ENCODE results near the gene CYP46A1. TPM values are rescaled to one million over a fixed set of nuclear protein-coding genes. Genes with fewer than 3 reads are reported as not detected.

Gene CYP46A1
- total RNA-seq, 3 donors from 2014 or later (not counting 1 experiment from before 2014, with no cell fraction given) = 0.09 to 0.45 (median 0.09) TPM

DNA sequence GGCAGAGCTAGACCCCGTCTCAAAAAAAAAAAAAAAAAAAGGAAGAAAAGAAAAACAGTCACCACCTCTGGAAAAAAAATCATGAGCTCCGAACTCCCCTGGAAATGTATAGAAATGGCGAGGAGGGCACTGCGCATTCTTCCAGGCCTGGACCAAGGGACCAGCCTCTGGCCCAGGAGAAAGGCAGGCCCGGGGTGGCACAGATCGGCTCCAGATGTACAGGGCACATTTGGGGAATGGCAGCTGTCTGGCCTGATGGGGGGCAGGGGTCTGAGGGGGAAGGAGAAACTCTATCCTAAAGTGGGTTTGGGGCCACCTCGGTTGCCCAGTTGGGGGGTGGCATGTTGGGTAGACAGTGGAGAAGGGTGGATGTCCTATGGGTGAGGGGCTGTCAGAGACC lies 63.1 kb downstream of the CYP46A1 start:
- intact Hi-C loops (cut with micrococcal nuclease) = no loop called here
- Mint-ChIP-seq H3K36me3 (no peaks in the 10 kb centered on the region), H3K4me3 (no peak overlapping the region), H3K9me3 (no peaks in the 10 kb centered on the region), H3K27ac (no peak overlapping the region), H3K4me1 (no peaks in the 10 kb centered on the region), H3K27me3 (ENCODE audit: low read depth in 2 of 2) (peaks cover 26 to 39% of the 10 kb centered on the region in 2 donors)
- ATAC-seq (no peak), DNase-seq (no peak)
- H3K9me3 ChIP-seq (ENCODE audit: control insufficient read depth, insufficient read depth, low read length) = no peaks in the 10 kb centered on the region
- no peak overlapping the region for H3K4me3 ChIP-seq (ENCODE audit: low read length)
- 66% methylated on average over 7 of the region's 7 CpGs for WGBS (ENCODE audit: insufficient coverage)
- TF ChIP-seq, protein P1, sequence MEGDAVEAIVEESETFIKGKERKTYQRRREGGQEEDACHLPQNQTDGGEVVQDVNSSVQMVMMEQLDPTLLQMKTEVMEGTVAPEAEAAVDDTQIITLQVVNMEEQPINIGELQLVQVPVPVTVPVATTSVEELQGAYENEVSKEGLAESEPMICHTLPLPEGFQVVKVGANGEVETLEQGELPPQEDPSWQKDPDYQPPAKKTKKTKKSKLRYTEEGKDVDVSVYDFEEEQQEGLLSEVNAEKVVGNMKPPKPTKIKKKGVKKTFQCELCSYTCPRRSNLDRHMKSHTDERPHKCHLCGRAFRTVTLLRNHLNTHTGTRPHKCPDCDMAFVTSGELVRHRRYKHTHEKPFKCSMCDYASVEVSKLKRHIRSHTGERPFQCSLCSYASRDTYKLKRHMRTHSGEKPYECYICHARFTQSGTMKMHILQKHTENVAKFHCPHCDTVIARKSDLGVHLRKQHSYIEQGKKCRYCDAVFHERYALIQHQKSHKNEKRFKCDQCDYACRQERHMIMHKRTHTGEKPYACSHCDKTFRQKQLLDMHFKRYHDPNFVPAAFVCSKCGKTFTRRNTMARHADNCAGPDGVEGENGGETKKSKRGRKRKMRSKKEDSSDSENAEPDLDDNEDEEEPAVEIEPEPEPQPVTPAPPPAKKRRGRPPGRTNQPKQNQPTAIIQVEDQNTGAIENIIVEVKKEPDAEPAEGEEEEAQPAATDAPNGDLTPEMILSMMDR (IDR thresholded peaks at IDR 0.05) = no peak
- no peak overlapping the region for H3K27ac ChIP-seq (ENCODE audit: low read length)
- H3K4me1 ChIP-seq (ENCODE audit: control insufficient read depth, insufficient read depth, low read length) = no peaks in the 10 kb centered on the region
- H3K36me3 ChIP-seq (ENCODE audit: control insufficient read depth, insufficient read depth, low read length) = no peaks in the 10 kb centered on the region
- peaks cover 2% of the 10 kb centered on the region for H3K27me3 ChIP-seq (ENCODE audit: control insufficient read depth, insufficient read depth, low read length)

DNA sequence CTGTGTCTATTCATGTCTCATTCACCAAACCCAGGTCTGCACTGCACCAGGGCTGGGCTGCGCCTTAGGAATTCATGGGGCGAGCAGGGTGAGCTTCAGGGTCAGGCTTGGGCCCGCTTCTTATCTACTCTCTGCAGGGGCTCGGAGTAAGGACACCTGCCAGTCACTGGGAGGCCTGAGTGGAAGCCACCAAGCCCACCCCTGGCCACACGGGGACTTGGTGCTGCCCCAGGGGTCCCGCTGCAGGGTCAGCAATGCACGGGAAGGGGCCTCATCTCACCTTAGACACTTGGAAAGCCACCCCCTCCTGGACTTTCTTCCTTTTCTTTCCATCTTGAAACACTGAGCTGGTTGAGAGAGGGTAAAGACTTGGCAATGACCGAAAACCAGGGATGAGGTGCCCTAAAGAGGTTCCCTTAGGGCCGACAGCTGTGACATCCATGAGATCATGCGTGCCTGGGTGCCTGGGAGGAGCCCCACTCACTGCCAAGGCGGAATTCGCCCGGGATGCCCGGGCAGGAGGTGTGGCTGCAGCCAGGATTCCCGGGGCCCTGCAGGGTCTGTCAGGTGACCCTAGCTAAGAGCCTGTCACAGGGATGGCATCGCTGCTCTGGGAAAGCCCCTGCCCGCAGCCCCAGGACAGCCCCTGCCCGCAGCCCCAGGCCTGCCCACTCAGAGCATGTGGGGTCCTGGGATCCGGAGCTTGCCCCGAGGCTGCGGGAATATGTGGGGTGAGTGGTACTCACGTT lies 63.7 kb downstream of the CYP46A1 start:
- Histone ChIP-seq H3K9me3 (ENCODE audit: control insufficient read depth, insufficient read depth, low read length) (no peaks in the 10 kb centered on the region), H3K27ac (ENCODE audit: low read length) (no peak overlapping the region), H3K36me3 (ENCODE audit: control insufficient read depth, insufficient read depth, low read length) (no peaks in the 10 kb centered on the region), H3K4me3 (ENCODE audit: low read length) (no peak overlapping the region), H3K4me1 (ENCODE audit: control insufficient read depth, insufficient read depth, low read length) (peaks cover 4% of the 10 kb centered on the region), H3K27me3 (ENCODE audit: control insufficient read depth, insufficient read depth, low read length) (peaks cover 4% of the 10 kb centered on the region)
- H3K27me3 Mint-ChIP-seq (ENCODE audit: low read depth in 2 of 2) = peaks cover 26 to 42% of the 10 kb centered on the region in 2 donors
- no peak for DNase-seq
- ATAC-seq = no peak
- no peak overlapping the region for H3K27ac Mint-ChIP-seq
- WGBS (ENCODE audit: insufficient coverage) = 88% methylated on average over 21 of the region's 22 CpGs
- no peaks in the 10 kb centered on the region for H3K4me1 Mint-ChIP-seq
- intact Hi-C loops (cut with micrococcal nuclease) = no loop called here
- TF ChIP-seq, protein P1 (IDR thresholded peaks at IDR 0.05) = no peak
- no peaks in the 10 kb centered on the region for H3K36me3 Mint-ChIP-seq
- no peaks in the 10 kb centered on the region for H3K9me3 Mint-ChIP-seq
- H3K4me3 Mint-ChIP-seq = no peak overlapping the region

DNA sequence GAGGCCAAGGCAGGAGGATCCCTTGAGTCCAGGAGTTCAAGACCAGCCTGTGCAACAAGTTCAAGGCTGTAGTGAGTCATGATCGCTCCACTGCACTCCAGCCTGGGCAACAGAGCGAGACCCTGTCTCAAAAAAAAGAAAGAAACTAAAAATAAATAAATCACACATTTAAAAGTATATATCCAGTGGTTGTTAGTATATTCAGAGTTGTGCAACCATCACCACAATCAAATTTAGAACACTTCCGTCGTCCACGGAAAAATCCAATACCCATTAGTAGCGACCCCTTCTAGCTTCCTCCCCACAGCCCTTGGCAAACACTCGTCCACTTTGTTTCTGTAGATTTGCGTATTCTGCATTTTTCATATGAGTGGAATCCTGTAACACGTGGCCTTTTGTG lies 64.4 kb downstream of the CYP46A1 start:
- no peak overlapping the region for H3K4me3 ChIP-seq (ENCODE audit: low read length)
- H3K36me3 ChIP-seq (ENCODE audit: control insufficient read depth, insufficient read depth, low read length) = no peaks in the 10 kb centered on the region
- WGBS (ENCODE audit: insufficient coverage) = 77% methylated on average over 7 of the region's 9 CpGs
- no peak overlapping the region for H3K27ac Mint-ChIP-seq
- peaks cover 30 to 42% of the 10 kb centered on the region in 2 donors for H3K27me3 Mint-ChIP-seq (ENCODE audit: low read depth in 2 of 2)
- peaks cover 4% of the 10 kb centered on the region for H3K27me3 ChIP-seq (ENCODE audit: control insufficient read depth, insufficient read depth, low read length)
- DNase-seq (no peak), ATAC-seq (no peak)
- peaks cover 3 to 4% of the 10 kb centered on the region in 2 donors for H3K4me1 Mint-ChIP-seq
- H3K36me3 Mint-ChIP-seq = no peaks in the 10 kb centered on the region
- H3K9me3 Mint-ChIP-seq = no peaks in the 10 kb centered on the region
- TF ChIP-seq, protein P1 (IDR thresholded peaks at IDR 0.05) = no peak
- H3K9me3 ChIP-seq (ENCODE audit: control insufficient read depth, insufficient read depth, low read length) = no peaks in the 10 kb centered on the region
- no peak overlapping the region for H3K27ac ChIP-seq (ENCODE audit: low read length)
- H3K4me1 ChIP-seq (ENCODE audit: control insufficient read depth, insufficient read depth, low read length) = peaks cover 6% of the 10 kb centered on the region
- no peak overlapping the region for H3K4me3 Mint-ChIP-seq
- intact Hi-C loops (cut with micrococcal nuclease) = no loop called here

DNA sequence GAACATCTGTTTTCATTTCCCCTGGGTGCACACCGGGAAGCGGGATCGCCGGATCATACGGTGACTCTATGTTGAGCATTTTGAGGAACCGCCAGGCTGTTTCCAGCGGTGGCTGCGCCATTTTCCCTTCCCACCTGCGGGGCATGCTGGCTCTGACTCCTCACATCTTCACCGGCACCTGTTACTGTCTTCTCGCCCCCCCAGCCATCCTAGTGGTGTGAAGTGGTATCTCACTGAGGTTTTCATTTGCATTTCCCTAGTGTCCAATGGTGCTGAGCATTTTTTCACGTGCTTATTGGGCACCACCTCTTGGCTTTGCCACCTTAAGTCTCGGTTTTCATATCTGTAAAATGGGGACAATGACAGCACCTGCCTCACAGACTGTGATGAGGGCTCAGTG lies 65.0 kb downstream of the CYP46A1 start:
- TF ChIP-seq, protein P1 (IDR thresholded peaks at IDR 0.05) = no peak
- intact Hi-C loops (cut with micrococcal nuclease) = no loop called here
- no peak overlapping the region for H3K27ac Mint-ChIP-seq

More for the DNA sequence above, 65.0 kb downstream of the CYP46A1 start:
- peaks cover 5 to 7% of the 10 kb centered on the region in 2 donors for H3K4me1 Mint-ChIP-seq
- H3K4me3 Mint-ChIP-seq = no peak overlapping the region
- no peak for DNase-seq
- H3K4me3 ChIP-seq (ENCODE audit: low read length) = no peak overlapping the region
- peaks cover 6% of the 10 kb centered on the region for H3K4me1 ChIP-seq (ENCODE audit: control insufficient read depth, insufficient read depth, low read length)
- ATAC-seq = no peak
- H3K9me3 ChIP-seq (ENCODE audit: control insufficient read depth, insufficient read depth, low read length) = no peaks in the 10 kb centered on the region
- H3K27me3 Mint-ChIP-seq (ENCODE audit: low read depth in 2 of 2) = peaks cover 34 to 39% of the 10 kb centered on the region in 2 donors
- H3K36me3 Mint-ChIP-seq = no peaks in the 10 kb centered on the region
- peaks cover 4% of the 10 kb centered on the region for H3K27me3 ChIP-seq (ENCODE audit: control insufficient read depth, insufficient read depth, low read length)
- no peaks in the 10 kb centered on the region for H3K36me3 ChIP-seq (ENCODE audit: control insufficient read depth, insufficient read depth, low read length)
- 86% methylated on average over 13 of the region's 13 CpGs for WGBS (ENCODE audit: insufficient coverage)
- no peak overlapping the region for H3K27ac ChIP-seq (ENCODE audit: low read length)
- H3K9me3 Mint-ChIP-seq = no peaks in the 10 kb centered on the region
